ENCODE measurements around the gene RTL10. TPM values are rescaled to one million over a fixed set of nuclear protein-coding genes. Genes with fewer than 3 reads are reported as not detected.
"Not testable (repeated sequence)": the region's sequence is repeated elsewhere in the genome, so short reads cannot be mapped to it uniquely, and the experiment has no call there.

The RTL10 gene
- total and polyA plus RNA-seq, 7 experiments from 2014 or later: 14.9 to 36.8 (median 20.8) TPM

DNA sequence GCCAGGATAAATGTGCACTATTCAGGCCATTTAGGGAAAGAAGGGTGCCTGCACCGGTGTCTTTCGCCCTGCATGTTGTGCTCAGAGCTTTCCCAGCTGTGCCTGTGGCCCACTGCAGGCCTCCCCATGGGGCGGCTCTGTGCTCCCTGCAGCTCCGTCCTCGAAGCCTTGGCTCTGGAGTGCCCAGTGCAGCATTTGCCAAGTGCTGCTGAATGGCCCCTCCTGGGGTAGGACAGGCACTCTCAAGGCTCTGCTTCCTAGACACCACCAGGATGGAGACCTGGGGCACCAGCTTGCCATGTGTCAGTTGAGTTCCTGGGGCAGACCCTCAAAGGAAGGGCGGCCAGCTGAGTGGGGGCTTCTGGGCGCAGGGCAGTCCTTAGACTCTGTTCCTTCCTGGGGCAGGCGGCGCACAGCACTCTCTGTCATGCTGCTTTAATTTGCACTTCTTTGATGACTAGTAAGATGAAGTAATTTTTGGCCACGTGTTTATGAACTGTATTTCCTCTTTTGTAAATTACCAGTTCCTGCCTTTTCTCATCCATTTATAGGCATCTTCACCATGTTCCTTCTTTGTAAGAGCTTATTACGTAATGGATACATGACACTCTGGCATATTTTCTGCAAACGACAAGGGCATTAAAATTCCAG, 32.1 kb upstream of the RTL10 start:
- Mint-ChIP-seq H3K4me1 (peaks cover 29 to 80% (median 54%) of the 10 kb centered on the region in 7 donors), H3K36me3 (no peaks in the 10 kb centered on the region), H3K4me3 (peak overlapping the region; percentile 15 to 83 (median 69)), H3K9me3 (no peaks in the 10 kb centered on the region), H3K27ac (peak overlapping the region; percentile 72 to 99 (median 97)), H3K27me3 (no peaks in the 10 kb centered on the region)
- POLR2A ChIA-PET: interaction anchor here (0.6 to 9.7 kb wide), 11 partner anchors 10 to 627 kb away, joined by 3 to 154 read pairs (median 4); partner anchors contain the start of genes GNB1L and RTL10
- Histone ChIP-seq H3K4me1 (ENCODE audit: control insufficient read depth in 2 of 2, insufficient read depth in 2 of 2, low read length in 2 of 2) (peaks cover 22 to 80% of the 10 kb centered on the region in 2 donors), H3K4me3 (ENCODE audit: low read length) (peak overlapping the region; percentile 40), H3K27ac (ENCODE audit: low read depth, low read length) (peak overlapping the region; percentile 63), H3K27me3 (ENCODE audit: control insufficient read depth in 2 of 2, insufficient read depth in 2 of 2, low read length in 2 of 2) (no peaks in the 10 kb centered on the region), H3K9me3 (ENCODE audit: control insufficient read depth in 2 of 3, low read length in 3 of 3) (no peaks in the 10 kb centered on the region), H3K36me3 (ENCODE audit: control insufficient read depth in 2 of 3, insufficient read depth in 3 of 3, low read length in 3 of 3) (no peaks in the 10 kb centered on the region)
- peak; percentile 67 for ATAC-seq
- intact Hi-C loops (cut with micrococcal nuclease): loop anchor here in 1 of 2 donors (1.0 kb wide), 1 partner anchor 32 kb away; the partner anchor contains the start of genes GNB1L and RTL10
- DNase-seq: peak in 7 of 9 donors; percentile 64 to 73 (median 69)
- CTCF ChIA-PET: interaction anchor here (0.6 to 3.3 kb wide), 5 partner anchors 10 to 31 kb away, joined by 3 to 9 read pairs (median 5); no protein-coding TSS in a partner anchor

DNA sequence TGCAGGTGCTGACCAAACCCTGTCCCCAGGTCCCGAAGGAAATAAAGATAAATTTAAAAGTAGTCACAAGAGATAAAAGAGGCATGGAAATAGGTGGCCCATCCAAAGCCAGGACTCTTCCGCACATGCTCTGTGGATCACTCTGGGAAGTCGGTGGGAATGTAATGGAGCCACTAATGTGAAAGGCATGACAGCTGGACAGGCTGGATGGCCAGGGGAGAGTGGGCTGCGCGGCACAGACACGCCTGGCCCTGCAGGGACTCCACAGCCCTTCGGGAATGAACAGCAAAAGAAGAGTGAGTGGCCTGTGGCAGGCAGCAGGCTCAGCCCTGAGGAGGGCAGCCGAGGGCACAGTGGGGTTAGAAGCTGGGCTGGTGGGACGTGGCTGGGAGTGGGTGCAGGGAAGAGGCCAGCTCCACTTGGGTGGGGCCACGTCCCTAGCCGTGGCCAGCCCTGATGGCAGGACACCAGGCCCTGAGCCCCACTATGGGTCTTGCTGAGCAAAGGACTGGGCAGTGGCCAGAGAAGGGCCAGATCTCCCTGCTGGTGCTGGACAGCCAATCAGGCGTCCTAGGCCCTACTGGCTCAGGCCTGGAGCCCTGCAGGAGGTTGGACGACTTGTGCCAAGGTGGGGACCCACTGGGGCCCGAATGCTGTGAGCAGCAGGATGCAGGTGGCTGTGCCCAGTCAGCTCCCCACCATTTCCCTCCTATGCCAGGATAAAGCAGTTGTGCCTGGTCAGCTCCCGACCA, 31.3 kb upstream of the RTL10 start:
- ChIA-PET CTCF (interaction anchor here (0.8 to 3.3 kb wide), 4 partner anchors 20 to 30 kb away, joined by 3 to 9 read pairs (median 4); no protein-coding TSS in a partner anchor), POLR2A (interaction anchor here (1.2 to 9.7 kb wide), 7 partner anchors 8 to 44 kb away, joined by 3 to 154 read pairs (median 4); partner anchors contain the start of genes GNB1L and RTL10)
- no peaks in the 10 kb centered on the region for H3K9me3 ChIP-seq (ENCODE audit: control insufficient read depth in 2 of 3, low read length in 3 of 3)
- DNase-seq (no peak), ATAC-seq (no peak)
- peak overlapping the region; percentile 40 for H3K4me3 ChIP-seq (ENCODE audit: low read length)
- intact Hi-C loops (cut with micrococcal nuclease): no loop called here
- Mint-ChIP-seq H3K4me1 (peaks cover 23 to 74% (median 48%) of the 10 kb centered on the region in 7 donors), H3K9me3 (no peaks in the 10 kb centered on the region), H3K27ac (peak overlapping the region; percentile 72 to 99 (median 97)), H3K27me3 (no peaks in the 10 kb centered on the region), H3K36me3 (no peaks in the 10 kb centered on the region), H3K4me3 (peak overlapping the region in 9 of 10 donors; percentile 64 to 83 (median 78))
- no peaks in the 10 kb centered on the region for H3K36me3 ChIP-seq (ENCODE audit: control insufficient read depth in 2 of 3, insufficient read depth in 3 of 3, low read length in 3 of 3)
- H3K4me1 ChIP-seq (ENCODE audit: control insufficient read depth in 2 of 2, insufficient read depth in 2 of 2, low read length in 2 of 2): peaks cover 15 to 73% of the 10 kb centered on the region in 2 donors
- peak overlapping the region; percentile 63 for H3K27ac ChIP-seq (ENCODE audit: low read depth, low read length)
- no peaks in the 10 kb centered on the region for H3K27me3 ChIP-seq (ENCODE audit: control insufficient read depth in 2 of 2, insufficient read depth in 2 of 2, low read length in 2 of 2)

DNA sequence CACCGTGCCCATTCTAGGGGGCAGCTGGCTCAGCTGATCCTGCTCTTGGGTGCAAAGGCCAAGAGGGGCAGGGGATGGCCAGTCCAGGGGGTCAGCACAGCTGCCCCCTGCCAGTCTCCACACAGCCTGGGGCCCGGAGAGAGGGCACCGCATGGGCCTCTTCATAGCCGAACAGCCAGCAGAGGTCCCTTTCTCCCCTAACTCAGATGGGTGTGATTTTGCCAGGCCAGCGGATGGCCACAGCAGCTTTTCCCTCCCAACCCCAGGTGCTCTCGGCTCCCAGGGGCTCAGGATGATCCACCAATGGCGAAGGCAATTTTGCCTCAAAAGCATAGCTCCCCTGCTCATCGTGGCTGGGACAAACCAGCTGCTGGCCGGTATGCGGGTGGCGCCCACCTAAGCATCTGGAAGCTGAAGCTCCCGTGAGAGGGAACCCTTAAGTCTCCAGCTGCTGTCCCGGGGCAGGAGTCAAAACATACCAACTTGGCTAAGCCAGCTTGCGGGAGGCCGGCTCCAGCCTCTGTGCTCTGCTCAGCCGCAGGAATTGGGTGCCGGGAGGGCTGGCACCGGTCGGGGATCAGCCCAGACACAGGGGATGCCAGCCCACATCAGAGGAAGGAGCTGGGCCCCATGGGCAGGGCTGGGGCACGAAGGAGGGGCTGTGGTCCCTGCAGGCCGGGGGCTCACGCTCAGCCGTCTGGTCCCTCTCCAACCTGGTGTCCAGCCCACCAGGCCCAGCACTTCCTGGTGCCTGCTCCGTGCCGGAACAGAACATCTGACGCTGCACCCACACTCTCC, 30.5 kb upstream of the RTL10 start:
- CTCF ChIA-PET: interaction anchor here (0.8 to 3.3 kb wide), 4 partner anchors 11 to 29 kb away, joined by 3 to 9 read pairs (median 3); no protein-coding TSS in a partner anchor
- no peaks in the 10 kb centered on the region for H3K9me3 Mint-ChIP-seq
- Histone ChIP-seq H3K4me3 (ENCODE audit: low read length) (no peak overlapping the region), H3K4me1 (ENCODE audit: control insufficient read depth in 2 of 2, insufficient read depth in 2 of 2, low read length in 2 of 2) (peaks cover 8 to 64% of the 10 kb centered on the region in 2 donors), H3K36me3 (ENCODE audit: control insufficient read depth in 2 of 3, insufficient read depth in 3 of 3, low read length in 3 of 3) (no peaks in the 10 kb centered on the region), H3K27ac (ENCODE audit: low read depth, low read length) (peak overlapping the region; percentile 63), H3K9me3 (ENCODE audit: control insufficient read depth in 2 of 3, low read length in 3 of 3) (no peaks in the 10 kb centered on the region), H3K27me3 (ENCODE audit: control insufficient read depth in 2 of 2, insufficient read depth in 2 of 2, low read length in 2 of 2) (no peaks in the 10 kb centered on the region)
- no peaks in the 10 kb centered on the region for H3K27me3 Mint-ChIP-seq
- POLR2A ChIA-PET: interaction anchor here (1.3 to 9.7 kb wide), 6 partner anchors 9 to 30 kb away, joined by 4 to 154 read pairs (median 9); partner anchors contain the start of genes GNB1L and RTL10
- H3K36me3 Mint-ChIP-seq: no peaks in the 10 kb centered on the region
- ATAC-seq (no peak), DNase-seq (no peak)
- intact Hi-C loops (cut with micrococcal nuclease): no loop called here
- H3K4me3 Mint-ChIP-seq: peak overlapping the region in 9 of 10 donors; percentile 64 to 83 (median 78)
- H3K27ac Mint-ChIP-seq: peak overlapping the region in 8 of 9 donors; percentile 92 to 99 (median 97)
- H3K4me1 Mint-ChIP-seq: peaks cover 19 to 65% (median 42%) of the 10 kb centered on the region in 7 donors

DNA sequence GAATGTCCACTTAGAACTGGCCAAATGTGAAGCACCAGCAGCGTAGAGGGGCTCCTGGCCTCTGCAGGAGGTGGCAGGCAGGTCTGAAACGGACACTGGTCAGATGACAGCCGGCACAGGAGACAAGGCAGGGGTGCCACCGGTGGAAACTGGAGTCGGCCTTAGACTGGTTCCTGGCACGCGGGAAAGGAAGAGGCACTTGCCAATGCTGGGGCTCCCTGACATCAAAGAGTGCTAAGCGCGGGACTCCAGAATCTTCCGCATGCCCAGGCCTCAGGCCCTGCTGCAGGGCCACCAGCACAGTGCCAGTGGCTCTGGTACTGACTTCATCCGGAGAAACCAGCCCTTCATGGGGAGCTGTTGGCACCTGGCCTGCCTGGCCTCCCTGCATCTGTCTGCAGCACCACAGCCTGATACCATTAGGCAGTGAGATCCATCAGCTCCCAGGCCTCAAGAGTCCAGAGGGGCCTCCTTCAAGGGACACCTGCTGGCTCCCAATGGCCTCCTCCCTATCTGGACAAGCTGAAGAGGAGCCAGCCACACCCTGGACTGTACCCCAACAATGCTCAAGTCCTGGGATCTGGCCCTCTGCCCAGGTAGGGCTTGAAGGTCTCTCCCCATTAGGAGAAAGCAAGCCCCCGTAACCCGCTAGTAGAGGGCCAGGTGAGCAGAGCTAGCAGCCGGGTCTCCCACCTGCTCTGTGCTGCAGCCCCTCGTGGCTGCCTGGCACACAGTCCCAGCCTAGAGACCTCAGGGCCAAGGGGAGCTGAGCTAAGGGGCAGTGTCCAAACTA, 29.7 kb upstream of the RTL10 start:
- peak overlapping the region; percentile 63 for H3K27ac ChIP-seq (ENCODE audit: low read depth, low read length)
- Mint-ChIP-seq H3K4me3 (peak overlapping the region in 6 of 10 donors; percentile 18 to 80 (median 30)), H3K27me3 (no peaks in the 10 kb centered on the region), H3K9me3 (no peaks in the 10 kb centered on the region), H3K36me3 (no peaks in the 10 kb centered on the region), H3K4me1 (peaks cover 16 to 58% (median 36%) of the 10 kb centered on the region in 7 donors), H3K27ac (peak overlapping the region in 8 of 9 donors; percentile 73 to 99 (median 87))
- H3K36me3 ChIP-seq (ENCODE audit: control insufficient read depth in 2 of 3, insufficient read depth in 3 of 3, low read length in 3 of 3): no peaks in the 10 kb centered on the region
- DNase-seq (peak in 2 of 9 donors; percentile 6 to 20), ATAC-seq (no peak)
- intact Hi-C loops (cut with micrococcal nuclease): no loop called here
- no peaks in the 10 kb centered on the region for H3K9me3 ChIP-seq (ENCODE audit: control insufficient read depth in 2 of 3, low read length in 3 of 3)
- no peak overlapping the region for H3K4me3 ChIP-seq (ENCODE audit: low read length)
- ChIA-PET CTCF (interaction anchor here (1.2 to 3.3 kb wide), 3 partner anchors 12 to 28 kb away, joined by 3 to 9 read pairs (median 3); no protein-coding TSS in a partner anchor), POLR2A (interaction anchor here (0.6 to 9.7 kb wide), 5 partner anchors 8 to 36 kb away, joined by 3 to 154 read pairs (median 5); partner anchors contain the start of genes GNB1L and RTL10)
- peaks cover 8 to 57% of the 10 kb centered on the region in 2 donors for H3K4me1 ChIP-seq (ENCODE audit: control insufficient read depth in 2 of 2, insufficient read depth in 2 of 2, low read length in 2 of 2)
- no peaks in the 10 kb centered on the region for H3K27me3 ChIP-seq (ENCODE audit: control insufficient read depth in 2 of 2, insufficient read depth in 2 of 2, low read length in 2 of 2)

DNA sequence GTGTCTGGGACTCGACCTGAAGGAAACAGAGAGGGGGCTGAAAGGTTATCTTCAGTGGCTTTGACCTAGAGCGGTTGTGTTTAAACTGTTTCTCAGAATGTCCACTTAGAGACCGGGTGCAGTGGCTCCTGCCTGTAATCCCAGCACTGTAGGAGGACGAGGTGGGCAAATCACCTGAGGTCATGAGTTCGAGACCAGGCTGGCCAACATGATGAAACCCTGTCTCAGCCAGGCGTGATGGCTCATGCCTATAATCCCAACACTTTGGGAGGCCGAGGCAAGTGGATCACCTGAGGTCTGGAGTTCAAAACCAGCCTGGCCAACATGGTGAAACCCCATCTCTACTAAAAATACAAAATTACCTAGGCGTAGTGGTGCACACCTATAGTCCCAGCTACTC, 28.8 kb upstream of the RTL10 start:
- CTCF ChIA-PET; ATAC-seq; H3K4me3 ChIP-seq (ENCODE audit: low read length); H3K27me3 ChIP-seq (ENCODE audit: control insufficient read depth in 2 of 2, insufficient read depth in 2 of 2, low read length in 2 of 2); H3K36me3 ChIP-seq (ENCODE audit: control insufficient read depth in 2 of 3, insufficient read depth in 3 of 3, low read length in 3 of 3); H3K27ac ChIP-seq (ENCODE audit: low read depth, low read length); H3K9me3 ChIP-seq (ENCODE audit: control insufficient read depth in 2 of 3, low read length in 3 of 3); intact Hi-C loops (cut with micrococcal nuclease); H3K36me3 Mint-ChIP-seq; H3K9me3 Mint-ChIP-seq; H3K27me3 Mint-ChIP-seq; DNase-seq: not testable (repeated sequence)
- Mint-ChIP-seq H3K27ac (peak overlapping the region in 6 of 9 donors; percentile 75 to 99 (median 87)), H3K4me3 (peak overlapping the region in 2 of 10 donors; percentile 36 to 50), H3K4me1 (peaks cover 16 to 52% (median 36%) of the 10 kb centered on the region in 7 donors)
- POLR2A ChIA-PET: interaction anchor here (1.0 to 1.2 kb wide), 2 partner anchors 12 to 29 kb away, joined by 3 read pairs; partner anchors contain the start of genes GNB1L and RTL10
- peaks cover 8 to 50% of the 10 kb centered on the region in 2 donors for H3K4me1 ChIP-seq (ENCODE audit: control insufficient read depth in 2 of 2, insufficient read depth in 2 of 2, low read length in 2 of 2)
